Endothelial cell of umbilical vein (primary cell): ENCODE results near the gene RAB17. TPM values are rescaled to one million over a fixed set of nuclear protein-coding genes. Genes with fewer than 3 reads are reported as not detected.

Source experiments
- BruUV-seq: library from RNA; stranded (reverse); fragments of 400-500 nt; replicated peaks from 2 replicates; lab custom pipeline; 2021; lab: Mats Ljungman, UMichigan
- CTCF ChIA-PET: fragments of 300-600, 350-600 bp; sonication (Branson Sonifier 250); formaldehyde crosslinking; loops from one replicate; lab custom pipeline; 2021; ENCODE audit warnings: antibody characterized with exemption, inconsistent platforms; lab: Charles Lee
- POLR2A ChIA-PET: fragments of 300-600, 350-600 bp; sonication (Branson Sonifier 250); formaldehyde crosslinking; loops from one replicate; lab custom pipeline; 2021; ENCODE audit warnings: antibody characterized with exemption, inconsistent platforms; lab: Charles Lee
- DNase-seq: peaks from one replicate; pipeline ENCODE4 v3.0.0-alpha.2; 2011; ENCODE audit warnings: low read depth, low spot score
- FAIRE-seq: peaks from 2 replicates; lab custom pipeline; 2011; peaks lifted over from hg19 to GRCh38; lab: Jason Lieb, UNC
- H2AFZ ChIP-seq: 2 replicates; pipeline ENCODE4 v1.6.0; 2012; ENCODE audit warnings: low read depth, low read length, control low read depth, inconsistent platforms
- H3K27ac ChIP-seq: 2 replicates; pipeline ENCODE4 v1.5.1; 2011; ENCODE audit warnings: low read depth, mild to moderate bottlenecking, control low read depth, low read length, moderate library complexity; ENCODE audit not compliant: insufficient read depth
- H3K27me3 ChIP-seq, 2 experiments: 2 replicates each; pipeline versions ENCODE4 v1.6.0 to v1.6.1; 2011; ENCODE audit warnings: low read length in 2 of 2, mixed read lengths in 1 of 2; ENCODE audit not compliant: control insufficient read depth in 2 of 2, insufficient read depth in 2 of 2
- H3K36me3 ChIP-seq, 2 experiments: 2 replicates in 1 of 2; 3 replicates in 1 of 2; pipeline ENCODE4 v1.5.1; 2011; ENCODE audit warnings: low read length in 2 of 2, mild to moderate bottlenecking in 1 of 2, moderate library complexity in 1 of 2; ENCODE audit not compliant: control insufficient read depth in 2 of 2, insufficient read depth in 2 of 2; ENCODE audit errors: extremely low read depth in 1 of 2
- H3K4me1 ChIP-seq: 3 replicates; pipeline ENCODE4 v1.5.1; 2011; ENCODE audit warnings: mild to moderate bottlenecking, low read length; ENCODE audit not compliant: control insufficient read depth, insufficient read depth; ENCODE audit errors: extremely low read depth
- H3K4me2 ChIP-seq: 2 replicates; pipeline ENCODE4 v1.6.1; 2011; ENCODE audit warnings: low read length, control low read depth, mixed read lengths; ENCODE audit not compliant: insufficient read depth
- H3K4me3 ChIP-seq, 3 experiments: fragments of 200-600 bp in 1 of 3; sonication (generic), shearing (Covaris generic) in 1 of 3; replicated peaks in 1 of 3; 2 replicates each; pipeline ENCODE4 v1.5.1; 2011 to 2016; ENCODE audit warnings: control low read depth in 3 of 3, low read length in 3 of 3, mild to moderate bottlenecking in 2 of 3, inconsistent platforms in 1 of 3, low read depth in 1 of 3, moderate library complexity in 1 of 3; ENCODE audit not compliant: insufficient read depth in 1 of 3
- H3K79me2 ChIP-seq: 2 replicates; pipeline ENCODE4 v1.6.0; 2012; ENCODE audit warnings: low read length, inconsistent platforms; ENCODE audit not compliant: control insufficient read depth, insufficient read depth
- H3K9ac ChIP-seq: replicated peaks from 2 replicates; pipeline ENCODE3; 2011; ENCODE audit warnings: low read length, control low read depth; ENCODE audit not compliant: insufficient read depth; ENCODE audit errors: extremely low read depth
- H3K9me1 ChIP-seq: replicated peaks from 3 replicates; pipeline ENCODE4 v1.6.0; 2011; ENCODE audit warnings: mild to moderate bottlenecking, low read length; ENCODE audit not compliant: control insufficient read depth, insufficient read depth; ENCODE audit errors: extremely low read depth
- H3K9me3 ChIP-seq: replicated peaks from 2 replicates; pipeline ENCODE4 v1.5.1; 2012; ENCODE audit warnings: low read length, inconsistent platforms; ENCODE audit not compliant: control insufficient read depth, insufficient read depth
- H4K20me1 ChIP-seq: replicated peaks from 2 replicates; pipeline ENCODE3; 2011; ENCODE audit warnings: mild to moderate bottlenecking, low read length; ENCODE audit not compliant: control insufficient read depth, insufficient read depth; ENCODE audit errors: extremely low read depth
- EZH2 ChIP-seq: IDR thresholded peaks from 2 replicates; pipeline ENCODE4 v1.6.1; 2012; ENCODE audit warnings: borderline replicate concordance, low read depth, mild to moderate bottlenecking, moderate library complexity, low read length, inconsistent platforms; ENCODE audit not compliant: severe bottlenecking
- FOS ChIP-seq: IDR thresholded peaks from 2 replicates; pipeline ENCODE4 v1.6.1; 2011; ENCODE audit warnings: mild to moderate bottlenecking, low read length, moderate library complexity, borderline replicate concordance; ENCODE audit not compliant: insufficient read depth
- GATA2 ChIP-seq: IDR thresholded peaks from 2 replicates; pipeline ENCODE4 v1.7.0; 2011; ENCODE audit warnings: low read depth, mild to moderate bottlenecking, moderate library complexity, mixed read lengths, low read length; ENCODE audit not compliant: insufficient read length, insufficient read depth
- JUN ChIP-seq: IDR thresholded peaks from 2 replicates; pipeline ENCODE4 v1.6.1; 2011; ENCODE audit warnings: borderline replicate concordance, low read depth; ENCODE audit not compliant: insufficient read length, insufficient read depth
- MAX ChIP-seq: IDR thresholded peaks from 2 replicates; pipeline ENCODE4 v1.6.1; 2011; ENCODE audit not compliant: insufficient read depth, insufficient read length
- MYC ChIP-seq: IDR thresholded peaks from one replicate; pipeline ENCODE4 v1.6.1; 2011; ENCODE audit warnings: mild to moderate bottlenecking, low read depth, low read length
- POLR2A ChIP-seq: IDR thresholded peaks from 2 replicates; pipeline ENCODE4 v1.6.1; 2012; ENCODE audit warnings: low read depth, mild to moderate bottlenecking, control low read depth, low read length
- POLR2AphosphoS5 ChIP-seq: IDR thresholded peaks from 2 replicates; pipeline ENCODE4 v1.6.1; 2012; ENCODE audit warnings: low read depth, mild to moderate bottlenecking, control low read depth, low read length, moderate library complexity; ENCODE audit not compliant: insufficient read depth
- dilution Hi-C: fragments of 300-500 bp; cut with MboI; formaldehyde crosslinking; loops from one replicate; pipeline ENCODE4 v1.15.0; 2019; ENCODE audit warnings: low sequenced_read_pairs; ENCODE audit not compliant: extremely low pct_ligation_motif_present
- intact Hi-C: fragments of 100-400 bp; cut with micrococcal nuclease; formaldehyde crosslinking; loops from one replicate; pipeline ENCODE4 v1.10.0; 2022
- polyA plus RNA-seq, 4 experiments: library from polyadenylated mRNA; depleted of rRNA in 3 of 4; stranded (reverse) in 3 of 4; unstranded in 1 of 4; fragments of >200 nt; gene quantifications; 2 replicates each; pipeline versions ENCODE4 v1.2.1 to v1.2.3, GENCODE V29; 2011 to 2012; ENCODE audit warnings: missing spikeins in 1 of 4
- total RNA-seq: library from RNA; stranded (reverse); gene quantifications from 2 replicates; pipeline ENCODE4 v1.2.3, GENCODE V29; 2021
- TF ChIP-seq, protein P1 (sequence below), 2 donors: IDR thresholded peaks; 1 replicate in 1 of 2; 2 replicates in 1 of 2; pipeline ENCODE4 v1.5.1; 2011; ENCODE audit warnings: low read length in 2 of 2, mild to moderate bottlenecking in 2 of 2, moderate library complexity in 2 of 2, control low read depth in 1 of 2, inconsistent platforms in 1 of 2, low read depth in 1 of 2; ENCODE audit not compliant: insufficient read depth in 1 of 2; ENCODE audit errors: extremely low read depth in 1 of 2

Gene RAB17
- total and polyA plus RNA-seq, 2 donors (not counting 3 experiments of a cell fraction or from before 2014, with no cell fraction given), result 0.41 to 0.77 TPM

DNA sequence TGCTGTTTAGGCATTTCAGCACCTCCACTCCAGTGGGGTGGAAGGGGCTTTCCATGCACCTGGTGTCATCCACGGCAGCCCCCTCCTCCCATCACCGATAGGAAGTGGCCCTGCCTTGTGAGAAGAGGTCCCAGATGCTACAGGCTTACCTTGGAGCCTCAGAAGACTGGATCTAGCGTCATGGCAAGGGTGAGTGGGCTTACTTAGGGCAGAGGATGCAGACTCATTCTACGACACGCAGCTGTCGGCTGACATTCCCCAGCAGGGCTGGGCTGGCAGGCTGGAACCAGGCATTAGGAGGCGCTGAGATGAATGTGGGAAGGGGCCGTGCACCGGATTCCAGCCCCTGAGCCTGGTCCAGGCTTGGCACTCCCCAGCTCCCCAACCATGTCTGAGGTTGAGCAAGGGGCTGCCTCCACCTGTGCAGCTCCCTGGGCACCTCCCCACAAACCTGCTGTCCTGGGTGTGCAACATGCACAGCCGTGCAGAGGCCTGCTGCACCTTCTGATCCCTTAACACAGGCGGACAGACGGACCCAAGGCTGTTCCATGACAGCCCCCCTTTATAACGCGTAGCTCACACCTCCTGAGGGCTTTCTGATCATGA lies 25.9 kb downstream of the RAB17 start:
- CTCF ChIA-PET, result interaction anchor here (0.7 kb wide), 1 partner anchor 52 kb away, joined by 4 read pairs; no protein-coding TSS in a partner anchor
- intact Hi-C loops, result no loop called here
- Histone ChIP-seq H3K4me2 (no peak overlapping the region), H3K27ac (no peak overlapping the region), H3K27me3 (no peaks in the 10 kb centered on the region), H2AFZ (no peak overlapping the region), H3K9me1 (no peaks in the 10 kb centered on the region), H3K4me1 (no peaks in the 10 kb centered on the region), H3K4me3 (no peak overlapping the region), H3K79me2 (no peaks in the 10 kb centered on the region), H3K9ac (no peak overlapping the region), H3K9me3 (no peaks in the 10 kb centered on the region), H4K20me1 (no peaks in the 10 kb centered on the region), H3K36me3 (no peaks in the 10 kb centered on the region)
- DNase-seq (no peak), FAIRE-seq (no peak)
- dilution Hi-C loops, result no loop called here
- POLR2A ChIA-PET, result no interaction called here
- TF ChIP-seq POLR2A (no peak), GATA2 (no peak), MYC (no peak), JUN (no peak), MAX (no peak), FOS (no peak), POLR2AphosphoS5 (no peak), EZH2 (no peak)
- TF ChIP-seq, protein P1, sequence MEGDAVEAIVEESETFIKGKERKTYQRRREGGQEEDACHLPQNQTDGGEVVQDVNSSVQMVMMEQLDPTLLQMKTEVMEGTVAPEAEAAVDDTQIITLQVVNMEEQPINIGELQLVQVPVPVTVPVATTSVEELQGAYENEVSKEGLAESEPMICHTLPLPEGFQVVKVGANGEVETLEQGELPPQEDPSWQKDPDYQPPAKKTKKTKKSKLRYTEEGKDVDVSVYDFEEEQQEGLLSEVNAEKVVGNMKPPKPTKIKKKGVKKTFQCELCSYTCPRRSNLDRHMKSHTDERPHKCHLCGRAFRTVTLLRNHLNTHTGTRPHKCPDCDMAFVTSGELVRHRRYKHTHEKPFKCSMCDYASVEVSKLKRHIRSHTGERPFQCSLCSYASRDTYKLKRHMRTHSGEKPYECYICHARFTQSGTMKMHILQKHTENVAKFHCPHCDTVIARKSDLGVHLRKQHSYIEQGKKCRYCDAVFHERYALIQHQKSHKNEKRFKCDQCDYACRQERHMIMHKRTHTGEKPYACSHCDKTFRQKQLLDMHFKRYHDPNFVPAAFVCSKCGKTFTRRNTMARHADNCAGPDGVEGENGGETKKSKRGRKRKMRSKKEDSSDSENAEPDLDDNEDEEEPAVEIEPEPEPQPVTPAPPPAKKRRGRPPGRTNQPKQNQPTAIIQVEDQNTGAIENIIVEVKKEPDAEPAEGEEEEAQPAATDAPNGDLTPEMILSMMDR (IDR thresholded peaks at IDR 0.05; ENCODE audit: extremely low read depth in 1 of 2, insufficient read depth in 1 of 2, low read depth in 1 of 2, low read length in 2 of 2), result no peak
- no TSS peak for BruUV-seq
